Middle frontal gyrus (tissue), 1 donor: Measurements from ENCODE around the gene MYO5B.
"Not testable (repeated sequence)": the region's sequence is repeated elsewhere in the genome, so short reads cannot be mapped to it uniquely, and the experiment has no call there.

Source experiments
- DNase-seq: peaks from one replicate; pipeline ENCODE4 v3.0.0-alpha.2; 2015; ENCODE audit warnings: low spot score; ENCODE audit errors: extremely low spot score

Gene MYO5B

DNA sequence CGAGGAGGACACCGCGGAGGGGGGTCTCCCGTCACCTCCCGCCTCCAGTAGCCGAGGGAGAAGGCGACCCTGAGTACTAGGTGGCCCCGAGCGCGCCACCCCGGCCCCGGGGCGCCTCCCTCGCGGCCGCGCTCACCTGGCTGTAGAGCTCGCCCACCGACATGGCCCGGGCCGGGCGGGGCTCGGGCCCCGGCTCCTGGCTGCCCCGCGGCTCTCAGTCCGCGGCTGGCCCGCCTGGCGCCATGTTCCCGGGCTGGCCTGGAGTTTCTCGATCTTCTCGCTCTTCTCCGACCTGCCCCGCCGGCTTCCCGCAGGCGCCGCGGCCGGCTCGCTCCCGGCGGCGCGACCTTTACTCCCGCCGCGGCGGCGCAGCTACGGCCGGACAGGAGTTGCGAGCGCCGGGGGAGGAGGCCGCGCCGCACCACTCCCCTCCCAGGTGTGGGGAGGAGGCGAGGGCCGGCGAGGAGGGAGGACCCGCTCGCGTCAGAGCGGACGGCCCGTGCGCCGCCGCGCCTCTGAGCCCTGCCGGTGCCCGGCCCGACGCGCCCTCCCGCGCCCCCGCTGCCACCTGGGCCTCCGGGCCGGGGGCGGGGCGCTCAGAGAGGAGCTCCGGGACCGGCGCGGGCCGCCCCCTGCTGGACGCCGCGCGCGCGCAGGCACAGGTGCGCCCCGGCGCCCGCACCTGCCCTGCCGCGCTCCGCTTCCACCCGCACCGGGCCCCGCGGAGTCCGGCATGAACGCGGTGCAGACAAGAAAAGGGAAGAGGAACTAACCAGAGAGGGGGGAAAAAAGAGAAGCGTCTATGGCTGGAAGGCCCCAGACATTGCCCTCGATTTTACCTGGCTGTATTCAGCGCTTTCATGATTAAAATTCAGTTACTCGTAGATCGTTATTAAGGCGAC, at the start of gene MYO5B:
Gene MYO5B, minus strand, starts transcription at position 517 of the 902 bp plus-strand sequence. Its CDS starts 354 bp downstream, at position 163.
- no peak for DNase-seq

DNA sequence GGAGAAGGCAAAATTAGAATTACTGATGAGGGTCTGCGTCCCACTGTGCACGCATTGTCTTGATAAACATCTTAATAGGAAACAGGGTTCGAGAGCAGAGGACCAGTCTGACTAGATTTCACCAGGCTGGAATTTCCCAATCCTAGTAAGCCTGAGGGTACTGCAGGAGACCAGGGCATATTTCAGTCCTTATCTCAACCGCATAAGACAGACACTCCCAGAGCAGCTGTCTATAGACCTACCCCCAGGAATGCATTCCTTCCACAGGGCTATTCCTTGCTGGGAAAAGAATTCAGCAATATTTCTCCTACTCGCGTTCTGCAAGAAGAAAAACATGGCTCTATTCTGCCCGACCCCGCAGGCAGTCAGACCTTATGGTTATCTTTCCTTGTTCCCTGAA, 46.8 kb upstream of the MYO5B start:
- not testable (repeated sequence) for DNase-seq

DNA sequence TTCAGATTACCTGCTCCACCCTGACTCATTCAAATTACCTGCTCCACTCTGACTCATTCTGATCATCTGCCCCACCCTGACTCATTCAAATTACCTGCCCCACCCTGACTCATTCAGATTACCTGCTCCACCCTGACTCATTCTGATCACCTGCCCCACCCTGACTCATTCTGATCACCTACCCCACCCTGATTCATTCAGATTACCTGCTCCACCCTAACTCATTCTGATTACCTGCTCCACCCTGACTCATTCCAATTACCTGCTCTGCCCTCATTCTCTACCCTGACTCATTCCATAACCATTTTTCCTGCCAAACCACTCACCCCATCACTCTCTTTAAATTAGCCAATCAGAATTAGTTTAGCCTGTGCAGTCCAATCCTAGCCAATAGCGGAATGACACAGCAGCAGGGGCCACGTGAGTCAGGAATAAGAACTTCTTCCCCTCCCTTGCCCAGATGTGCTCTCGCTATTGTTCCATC, 45.2 kb upstream of the MYO5B start:
- DNase-seq: no peak

DNA sequence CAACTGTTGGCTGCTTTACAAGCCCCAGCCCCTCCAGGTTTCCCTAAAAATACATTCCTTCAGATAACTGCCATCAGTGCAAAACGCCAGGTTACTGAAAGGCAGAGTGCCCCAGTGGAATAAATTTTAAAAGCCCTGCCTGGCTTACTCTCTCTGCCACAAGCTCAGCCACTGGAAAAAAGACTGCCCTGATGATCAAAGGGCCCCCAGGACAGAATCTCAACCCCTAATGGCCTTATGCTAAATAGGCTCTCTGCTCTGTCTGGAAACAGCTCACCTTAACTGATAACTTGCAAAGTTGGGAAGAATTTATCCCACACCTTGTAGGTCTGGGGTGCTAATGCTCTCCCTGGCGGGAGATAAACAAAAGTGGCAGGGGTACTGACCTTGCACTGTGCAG, 37.5 kb upstream of the MYO5B start:
- no peak for DNase-seq

DNA sequence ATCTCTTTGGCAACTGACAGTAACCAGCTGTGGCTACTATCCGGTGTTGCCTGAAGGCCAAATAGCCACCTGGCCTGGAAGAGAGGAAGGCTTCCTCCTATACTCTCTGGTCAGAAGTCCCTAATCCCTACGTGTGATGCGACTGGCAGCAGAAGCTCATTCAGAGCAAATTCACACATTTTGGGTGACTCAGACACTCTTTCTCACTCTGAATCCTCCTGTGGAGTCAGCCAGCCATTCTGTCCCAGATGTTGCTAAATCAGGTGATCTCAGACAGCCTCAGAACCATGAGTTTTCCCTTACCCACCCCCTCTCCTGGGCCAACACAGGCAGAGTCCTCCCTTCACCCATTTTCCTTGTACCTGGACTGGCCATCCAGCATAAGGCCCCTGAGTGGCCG, 36.7 kb upstream of the MYO5B start:
- DNase-seq: no peak

DNA sequence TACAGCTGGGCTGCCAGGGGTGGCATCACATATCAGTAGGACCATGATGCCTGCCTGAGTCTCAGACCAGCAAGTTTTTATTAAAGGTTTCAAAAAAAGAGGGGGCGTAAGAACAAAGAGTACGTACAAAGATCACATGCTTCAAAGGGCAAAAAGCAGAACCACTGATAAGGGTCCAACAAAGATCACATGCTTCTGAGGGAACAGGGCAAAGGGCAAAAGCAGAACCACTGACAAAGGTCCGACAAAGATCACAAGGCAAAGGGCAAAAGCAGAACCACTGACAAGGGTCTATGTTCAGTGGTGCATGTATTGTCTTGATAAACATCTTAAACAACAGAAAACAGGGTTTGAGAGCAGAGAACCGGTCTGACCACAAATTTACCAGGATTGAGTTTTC, 25.3 kb upstream of the MYO5B start:
- DNase-seq: not testable (repeated sequence)

DNA sequence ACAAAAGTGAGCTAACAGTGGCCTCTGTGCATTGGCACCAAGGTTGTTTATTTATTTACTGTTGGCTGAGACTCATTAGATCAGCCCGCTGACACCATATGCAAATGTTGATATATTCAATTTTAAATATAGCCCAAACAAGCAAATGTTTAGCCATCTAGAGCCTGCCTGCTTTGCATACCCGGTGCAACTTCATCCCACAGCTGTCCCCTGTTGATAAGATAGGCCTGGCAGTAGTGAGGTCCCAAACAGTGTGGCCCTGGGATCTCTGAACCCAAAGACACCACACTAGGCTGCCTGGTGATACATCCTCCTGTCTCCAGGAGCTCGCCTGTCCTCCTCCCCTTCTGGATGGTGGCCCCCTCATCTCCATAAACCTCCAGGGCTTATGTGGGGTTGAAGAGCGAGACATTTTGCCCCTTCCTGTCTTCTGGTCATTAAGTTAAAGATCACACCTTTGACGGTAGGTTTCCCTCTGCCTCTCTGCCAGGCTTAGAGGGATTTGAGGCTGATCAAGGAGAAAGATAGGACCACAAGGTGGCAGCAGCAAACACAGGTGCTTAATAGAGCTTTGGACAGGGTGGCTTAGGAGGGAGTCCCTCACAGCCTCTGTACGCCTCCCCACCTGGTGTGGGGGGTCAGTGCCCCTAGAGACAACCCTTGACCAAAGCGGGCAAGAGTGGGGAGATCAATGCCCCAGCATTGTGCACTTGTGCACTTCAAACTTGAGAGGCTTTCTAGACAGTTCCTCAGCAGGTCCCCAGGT, 23.7 kb upstream of the MYO5B start:
- no peak for DNase-seq

DNA sequence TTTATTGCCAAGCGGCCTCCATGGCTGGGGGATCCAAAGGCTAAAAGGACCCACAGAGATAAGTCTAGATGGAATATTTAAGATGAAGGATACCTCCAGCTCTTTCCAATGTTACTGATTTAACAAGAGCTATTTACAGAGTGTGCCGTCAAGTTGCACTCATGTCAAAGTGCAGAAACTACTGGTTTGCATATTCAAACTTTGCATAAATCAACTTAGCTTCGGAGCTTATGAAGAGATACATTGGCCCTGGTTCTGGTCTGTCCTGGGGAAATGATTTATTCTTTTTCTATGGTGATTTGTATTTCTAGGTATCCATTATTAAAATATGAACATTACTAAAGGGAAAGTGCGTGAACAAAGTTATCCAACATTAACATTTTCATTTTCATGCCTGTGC, 14.4 kb upstream of the MYO5B start:
- DNase-seq: no peak

DNA sequence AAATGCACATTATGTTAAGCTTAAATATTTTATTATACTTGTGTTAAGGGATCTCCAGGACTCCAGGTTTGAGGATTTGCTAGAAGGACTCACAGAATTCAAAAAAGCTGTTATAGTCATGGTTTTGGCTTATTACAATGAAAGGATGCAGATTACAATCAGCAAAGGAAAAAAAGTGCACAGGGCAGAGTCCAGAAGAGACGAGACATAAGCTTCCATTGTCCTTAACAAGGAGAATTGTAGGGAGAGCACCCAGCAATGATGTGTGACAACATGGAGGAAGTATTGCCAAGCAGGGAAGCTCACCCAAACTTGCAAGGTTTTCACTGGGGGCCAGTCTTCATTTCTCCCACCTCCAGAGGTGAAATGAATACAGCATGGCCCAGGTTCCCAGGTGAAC, 12.8 kb upstream of the MYO5B start:
- DNase-seq: no peak

DNA sequence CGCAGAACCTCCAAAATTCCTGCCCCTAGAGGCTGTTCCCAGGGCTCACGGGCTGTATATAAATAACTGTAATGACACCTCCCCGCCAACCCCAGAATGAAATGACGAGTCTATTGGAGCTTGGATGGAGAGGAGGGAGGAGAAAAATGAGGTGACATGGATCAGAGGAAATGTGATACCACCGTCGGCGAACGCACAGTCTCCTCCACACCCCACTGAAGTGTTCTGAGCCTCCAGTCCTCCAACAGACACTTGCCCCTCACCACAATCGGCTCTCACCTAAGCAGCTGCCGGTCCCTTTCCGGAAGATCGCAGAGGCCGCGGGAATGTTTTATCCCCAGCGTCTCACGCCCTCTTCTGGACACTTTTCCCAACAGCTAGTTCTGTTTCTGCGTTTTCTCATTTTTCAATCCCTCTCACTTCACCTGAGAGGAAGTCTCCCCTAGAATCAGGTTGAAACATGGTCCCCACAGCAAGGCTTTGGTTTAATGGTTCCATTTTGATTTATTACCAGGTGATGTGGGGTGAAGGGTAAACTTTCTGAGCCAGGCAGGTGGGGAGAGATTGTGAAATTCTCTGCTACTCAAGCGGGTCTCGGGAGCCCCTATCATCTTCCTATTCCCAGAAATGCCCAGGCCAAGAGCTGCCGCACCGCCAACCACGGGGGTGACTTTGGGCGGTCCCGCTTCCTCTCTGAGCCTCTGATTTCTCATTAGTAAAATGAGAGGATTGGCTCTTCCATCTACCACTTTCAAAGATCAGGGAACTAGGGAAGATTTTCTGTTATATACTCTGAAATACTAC, 9.1 kb upstream of the MYO5B start:
- no peak for DNase-seq

DNA sequence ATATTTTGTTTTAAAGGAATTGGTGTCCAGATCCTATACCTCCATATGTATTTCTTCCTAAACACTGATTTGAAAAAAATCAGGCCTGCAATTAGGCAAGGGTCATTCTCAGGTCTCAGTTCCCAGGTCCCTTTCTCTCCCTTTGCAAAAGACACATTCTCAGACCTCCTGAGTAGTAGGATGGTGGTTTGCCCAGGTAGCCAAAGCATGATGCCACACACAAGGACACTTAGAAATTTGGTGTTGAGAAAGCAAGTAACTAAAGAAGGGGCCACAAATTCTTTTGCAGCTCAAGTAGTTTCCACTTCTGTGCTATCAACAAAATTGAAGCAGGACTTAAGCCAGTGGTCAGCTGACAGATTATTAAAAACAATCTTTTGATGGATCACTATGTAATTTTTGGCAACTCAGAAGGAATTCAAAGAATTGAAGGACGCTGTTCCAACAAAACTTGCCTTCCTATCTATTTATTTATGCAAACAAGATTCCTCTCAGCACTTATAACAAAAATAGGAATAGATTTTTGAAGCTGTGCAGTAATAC, 6.6 kb upstream of the MYO5B start:
- no peak for DNase-seq

DNA sequence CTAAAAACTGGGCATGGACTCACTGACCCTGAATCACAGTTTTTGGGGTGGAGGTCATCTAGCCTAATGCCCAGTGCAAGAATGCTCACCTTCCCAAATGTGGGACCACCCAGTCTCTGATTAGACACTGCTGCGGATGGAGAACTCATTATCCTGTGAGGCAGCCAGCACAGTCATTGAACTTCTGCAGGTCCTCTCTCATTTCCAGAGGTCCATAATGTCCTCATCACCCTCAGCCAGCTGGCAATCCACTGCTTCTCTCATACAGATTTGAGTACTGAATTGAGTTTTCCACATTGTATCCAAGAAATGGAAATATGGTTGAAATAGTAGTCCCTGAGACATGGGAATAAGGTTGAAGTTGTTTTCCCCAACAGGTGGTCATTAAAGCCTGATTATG, 5.0 kb upstream of the MYO5B start:
- DNase-seq: no peak

DNA sequence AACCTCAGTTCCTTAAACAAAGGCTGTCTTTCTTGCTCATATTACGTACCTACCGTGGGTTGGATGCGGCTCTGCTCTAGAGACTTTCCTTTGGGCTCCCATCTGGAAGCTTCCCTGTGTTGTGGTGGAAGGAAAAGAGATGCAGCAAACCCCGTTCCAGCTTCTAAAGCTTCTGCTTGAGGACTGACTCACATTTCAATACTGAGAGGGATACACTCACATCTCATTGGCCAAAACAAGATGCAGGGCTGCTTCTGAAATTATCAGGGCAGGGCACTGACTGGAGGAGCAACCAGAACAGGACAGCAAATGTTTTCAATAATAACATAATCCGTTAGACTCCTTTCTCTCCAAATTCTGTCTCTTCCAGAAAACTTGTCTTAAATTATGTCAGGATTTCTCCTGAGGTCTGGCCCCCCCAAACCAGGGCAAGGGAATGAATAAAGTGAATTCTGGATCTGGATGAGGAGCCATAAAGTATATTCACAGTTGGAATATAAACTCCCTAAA, 4.5 kb upstream of the MYO5B start:
- DNase-seq: no peak

DNA sequence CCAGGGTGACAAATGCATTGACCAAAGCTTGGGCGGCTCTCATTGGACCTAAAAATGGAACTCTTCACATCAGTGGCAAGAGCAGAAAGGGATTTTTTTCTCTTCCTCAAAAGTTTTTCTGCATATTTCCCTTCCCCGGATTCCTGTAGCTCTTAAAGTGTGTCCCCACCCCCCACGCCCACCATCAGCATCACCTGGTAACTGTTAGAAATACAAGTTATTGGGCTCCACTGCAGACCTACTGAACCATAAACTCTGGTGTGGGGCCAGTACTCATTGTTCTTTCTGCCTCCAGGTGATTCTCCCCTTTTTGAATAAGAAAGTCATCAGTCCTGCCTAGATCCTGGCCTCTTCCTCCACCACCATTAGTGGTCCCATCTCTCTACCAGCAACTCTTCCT, 1.3 kb upstream of the MYO5B start:
- DNase-seq: no peak

DNA sequence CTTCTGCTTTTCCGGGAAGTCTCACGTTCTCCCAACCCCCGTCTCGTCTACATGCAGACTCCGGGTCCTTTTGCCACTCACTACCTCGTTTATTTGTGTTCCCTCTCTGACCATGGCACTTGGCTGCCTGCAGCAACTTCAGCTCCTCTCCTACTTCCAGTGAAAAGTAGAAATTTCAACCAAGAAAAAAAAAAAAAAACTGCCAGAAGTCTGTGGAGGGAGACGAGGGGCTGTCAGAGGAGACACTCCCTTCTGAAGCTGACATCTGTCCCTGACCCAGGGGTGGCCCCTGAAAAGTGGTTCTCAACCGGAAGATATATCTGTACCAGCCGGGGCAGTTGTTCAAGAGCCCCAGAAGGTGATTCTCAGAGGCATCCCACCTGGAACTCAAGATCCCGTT, 742 bp upstream of the MYO5B start:
- DNase-seq: no peak

DNA sequence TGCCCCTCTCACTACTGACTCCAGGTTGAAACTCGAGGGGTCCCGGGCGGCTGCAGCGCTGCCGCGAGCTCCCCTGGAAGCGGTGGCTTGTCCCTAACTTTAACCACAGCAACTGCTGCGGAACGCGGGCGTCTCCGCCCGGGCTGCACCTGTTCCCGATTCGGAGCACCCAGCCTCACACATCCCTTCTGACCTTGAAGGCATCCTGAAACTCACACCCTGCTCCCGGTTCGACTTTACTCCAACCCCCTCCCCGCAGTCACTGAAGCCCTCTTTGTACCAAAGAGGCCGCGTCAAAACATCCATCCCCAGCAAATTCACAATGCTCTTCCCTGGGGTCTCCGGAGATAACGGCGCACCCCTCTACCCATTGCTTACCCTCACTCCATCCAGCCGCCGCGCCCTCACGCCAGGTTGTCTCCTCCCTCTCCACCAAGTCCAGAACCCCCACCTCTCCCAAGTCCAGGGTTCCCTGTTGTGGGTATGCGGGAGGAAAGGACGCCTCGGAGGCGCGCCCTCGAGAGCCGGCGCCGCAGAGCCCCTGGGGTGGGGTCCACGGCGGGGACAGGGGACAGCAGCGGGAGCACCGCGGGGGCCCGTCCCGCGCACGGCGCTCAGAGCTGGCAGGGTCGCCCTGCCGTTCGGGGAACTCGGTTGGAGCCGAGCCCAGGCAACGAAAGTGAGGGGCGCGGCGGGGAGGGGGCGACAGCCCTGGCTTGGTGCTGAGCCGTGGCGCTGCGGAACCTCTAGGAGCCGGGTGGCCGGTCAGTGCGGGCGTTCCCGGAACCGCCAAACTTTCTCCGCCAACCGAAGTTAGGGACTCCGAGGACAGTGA, 934 bp downstream of the MYO5B start:
- no peak for DNase-seq

DNA sequence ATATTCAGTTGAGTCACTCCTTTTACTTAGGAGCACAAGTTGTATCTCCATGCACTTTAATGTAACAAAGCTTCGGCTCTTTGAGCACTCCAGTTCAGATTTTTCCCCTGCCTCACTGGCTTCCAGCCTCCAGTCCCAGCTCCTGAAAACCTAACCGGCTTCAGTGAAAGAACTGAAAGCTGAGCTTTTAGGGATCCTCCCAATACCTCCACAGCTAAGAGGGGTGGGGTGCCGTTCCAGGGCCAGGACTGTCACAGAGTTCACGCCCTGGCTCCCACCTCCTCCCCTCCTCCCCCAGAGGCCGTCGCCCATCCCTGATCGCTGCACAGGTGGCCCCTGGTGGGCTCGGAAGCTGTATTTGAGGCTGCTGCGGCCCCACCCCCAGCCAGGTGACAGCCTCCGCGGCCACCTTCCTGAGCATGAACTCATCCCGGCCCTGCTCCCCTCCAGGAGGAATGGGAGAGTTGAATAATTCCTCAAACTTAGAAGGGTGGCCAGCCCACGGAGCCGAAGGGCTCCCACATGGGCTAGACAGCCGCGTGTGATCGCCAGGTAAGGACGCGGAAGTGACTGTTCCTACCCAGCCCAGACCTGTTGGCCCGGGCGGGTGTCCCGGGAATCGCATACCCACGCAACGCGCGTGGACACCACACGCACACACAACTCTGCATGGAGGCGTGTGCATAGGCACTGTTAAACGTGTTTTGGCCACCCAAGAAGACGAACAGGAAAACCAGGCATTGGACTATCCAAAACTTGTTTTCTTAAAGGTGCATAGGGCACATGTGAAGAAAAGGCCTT, 1.8 kb downstream of the MYO5B start:
- no peak for DNase-seq

DNA sequence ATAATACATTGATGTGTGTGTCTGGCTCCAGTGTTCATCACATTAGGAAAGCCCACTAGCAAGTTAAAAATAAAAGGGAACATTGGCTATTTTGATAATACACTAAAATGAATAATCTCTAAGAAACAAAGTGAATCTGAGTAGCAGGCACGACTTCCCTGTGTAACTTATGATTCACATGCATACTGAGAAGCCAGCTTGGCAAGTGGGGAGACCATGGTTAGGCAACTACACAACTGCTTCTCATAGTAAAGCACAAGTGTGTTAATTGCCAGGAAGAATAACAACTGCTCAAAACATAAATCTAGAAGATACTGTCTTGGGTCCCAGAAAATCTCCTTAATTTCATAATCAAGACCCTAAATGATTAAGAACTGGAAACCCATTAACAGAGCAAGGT, 4.0 kb downstream of the MYO5B start:
- no peak for DNase-seq

DNA sequence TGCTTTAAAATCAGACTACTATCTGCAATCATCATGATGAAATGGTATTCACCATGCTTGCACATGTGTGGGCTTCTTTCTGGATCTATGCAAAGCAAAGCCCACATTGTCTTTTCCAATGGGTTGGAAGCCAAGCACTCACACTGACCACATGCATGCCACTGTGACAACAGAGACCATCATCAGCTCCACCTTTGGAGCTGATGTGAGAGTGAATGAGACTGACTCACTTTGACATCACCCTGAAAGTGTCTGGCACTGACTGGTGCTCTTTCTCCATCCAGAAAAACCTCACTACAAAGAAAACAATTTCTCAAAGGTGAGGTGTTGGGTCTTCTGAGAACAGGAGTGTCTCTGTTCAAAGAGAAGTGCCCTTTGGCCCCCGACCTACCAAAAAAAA, 4.7 kb downstream of the MYO5B start:
- DNase-seq: no peak
